GM18861 (cell line): ENCODE results near the gene UBL3.
A peak's percentile ranks its signal among the peaks of the same experiment; 100 is the strongest.

ENCODE experiments used
- ATAC-seq: cut with Tn5 transposase; IDR thresholded peaks from one replicate; pipeline ENCODE4 v1.9.1; 2021; ENCODE audit not compliant: unreplicated experiment

UBL3 gene, protein sequence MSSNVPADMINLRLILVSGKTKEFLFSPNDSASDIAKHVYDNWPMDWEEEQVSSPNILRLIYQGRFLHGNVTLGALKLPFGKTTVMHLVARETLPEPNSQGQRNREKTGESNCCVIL

DNA sequence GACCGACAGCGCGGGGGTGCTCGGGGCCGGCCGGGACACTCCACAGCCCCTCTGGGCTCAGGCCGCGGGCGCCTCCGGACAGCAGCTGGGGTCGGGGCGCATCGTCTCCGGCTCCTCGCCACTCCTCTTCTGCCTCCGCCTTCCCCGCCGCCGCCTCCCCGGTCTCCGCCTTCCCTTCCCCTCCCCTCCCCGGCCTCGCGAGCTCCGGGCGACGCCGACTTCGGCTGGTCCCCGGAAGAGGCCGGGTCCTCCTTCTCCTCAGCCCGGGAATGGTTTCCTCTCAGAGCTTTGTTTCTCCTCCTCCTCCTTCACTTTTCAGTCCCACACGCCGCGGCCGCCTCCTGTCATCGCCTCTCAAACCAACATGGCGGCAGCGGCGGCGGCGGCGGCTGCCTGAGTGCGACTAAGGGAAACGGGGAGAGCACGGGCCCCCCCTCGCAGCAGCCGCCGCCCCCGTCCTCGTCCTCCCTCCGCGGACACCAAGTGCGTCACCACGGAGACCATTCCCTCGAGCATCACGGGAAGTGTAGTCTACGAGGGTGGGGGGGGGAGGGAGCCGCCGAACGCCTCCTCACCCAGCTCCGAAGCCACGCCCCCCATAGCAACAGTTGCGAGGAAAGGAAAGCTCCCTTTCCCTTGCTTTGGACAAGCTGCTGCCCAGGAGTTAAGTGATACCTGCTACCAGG is at the start of gene UBL3:
TSS of gene UBL3 (minus strand) at position 405 of the 686 bp plus-strand sequence. CDS start 1,079 bp downstream, outside the sequence.
- ATAC-seq: peak; percentile 72

DNA sequence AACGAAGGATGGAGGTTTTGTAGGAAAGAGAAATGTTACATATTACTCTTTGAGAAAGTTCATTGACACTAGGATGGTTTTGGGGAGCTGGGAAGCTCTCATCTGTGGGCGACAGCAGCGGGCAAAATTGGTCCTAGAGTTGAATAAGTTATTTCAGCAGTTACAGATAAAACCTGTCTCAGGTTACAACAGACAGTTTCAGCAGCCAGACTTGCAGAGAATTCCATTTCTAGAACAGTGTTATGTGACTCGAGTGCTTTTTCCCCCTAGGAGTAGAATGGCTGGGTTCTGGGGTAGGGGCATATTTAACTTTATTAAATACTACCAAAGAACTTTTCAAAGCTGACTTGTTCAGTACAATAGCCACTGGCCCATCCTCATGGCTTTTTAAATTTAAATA is 46.7 kb upstream of the UBL3 start:
- no peak for ATAC-seq

DNA sequence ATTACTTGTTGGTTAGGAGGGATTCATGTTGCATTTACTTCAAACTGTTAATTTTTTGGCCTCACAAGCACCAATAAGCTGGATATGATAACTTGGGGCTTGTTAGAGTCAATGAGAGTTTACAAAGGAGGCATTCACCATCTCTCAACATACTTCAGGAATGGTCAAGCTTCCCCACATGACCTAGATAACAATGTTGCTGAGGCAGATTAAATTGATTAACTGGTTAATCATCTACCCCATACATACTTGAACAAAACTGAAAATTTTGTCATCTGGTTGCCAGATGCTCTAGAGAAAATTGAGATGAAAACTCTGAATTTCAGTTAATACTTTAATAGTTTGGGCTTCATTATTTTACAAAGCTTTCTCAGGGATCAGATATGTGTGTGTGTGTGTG is 43.0 kb upstream of the UBL3 start:
- ATAC-seq: no peak

DNA sequence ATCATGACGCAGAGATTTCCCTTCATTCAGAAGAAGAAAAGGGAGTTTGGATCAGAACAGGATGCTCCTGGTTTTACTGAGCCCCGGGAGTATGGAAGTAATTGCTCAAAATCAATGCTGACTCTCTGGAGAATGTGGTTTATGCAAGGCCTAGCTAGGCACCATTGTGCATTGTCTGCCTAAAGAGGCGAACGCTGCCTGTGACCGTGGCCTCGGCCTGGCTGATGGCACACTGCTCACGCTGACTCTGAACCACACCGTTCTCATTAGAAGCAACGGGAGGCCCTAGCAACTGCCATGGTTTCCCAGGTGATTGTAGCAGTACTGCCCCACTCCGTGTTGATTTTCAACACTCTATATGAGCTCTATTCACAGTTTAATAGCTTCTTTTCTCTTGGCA is 41.7 kb upstream of the UBL3 start:
- ATAC-seq: no peak

DNA sequence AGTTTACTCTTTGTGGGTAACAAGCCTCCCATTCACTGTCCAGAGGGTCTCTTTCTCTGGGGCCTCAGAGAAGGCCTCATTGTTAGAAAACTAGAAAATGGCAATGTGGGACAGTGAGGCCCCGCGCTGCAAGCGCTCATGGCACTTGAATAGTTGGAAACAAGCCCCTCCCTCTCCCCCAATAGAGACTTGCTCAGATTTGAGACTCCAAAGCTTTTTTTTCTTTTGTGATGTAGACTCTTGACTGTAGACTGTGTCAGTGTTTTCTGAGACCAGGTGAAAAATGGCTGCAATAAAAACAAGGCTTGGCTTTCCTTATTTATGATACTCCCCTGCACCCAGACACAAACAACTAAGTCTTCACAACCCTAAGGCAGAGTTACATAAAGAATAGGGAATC is 38.7 kb upstream of the UBL3 start:
- no peak for ATAC-seq

DNA sequence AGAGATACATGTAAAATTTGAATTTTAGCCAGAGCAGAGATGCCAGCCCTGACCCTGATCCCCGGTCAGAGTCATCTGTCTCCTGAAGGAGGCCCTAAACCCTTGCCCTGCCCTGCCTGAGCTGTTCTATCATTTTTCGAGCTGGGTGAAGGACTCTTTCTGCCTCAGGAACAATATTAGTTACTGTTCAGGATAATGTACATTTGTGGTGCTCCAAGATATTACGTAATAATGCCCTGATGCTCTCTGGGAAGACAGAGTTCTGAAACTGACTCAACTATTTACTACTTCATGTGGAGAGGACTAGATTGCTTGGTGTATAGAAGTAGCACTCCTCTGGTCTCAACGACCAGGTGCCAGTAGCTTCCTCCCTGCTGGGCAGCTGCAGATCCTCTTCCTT is 37.9 kb upstream of the UBL3 start:
- ATAC-seq: no peak

DNA sequence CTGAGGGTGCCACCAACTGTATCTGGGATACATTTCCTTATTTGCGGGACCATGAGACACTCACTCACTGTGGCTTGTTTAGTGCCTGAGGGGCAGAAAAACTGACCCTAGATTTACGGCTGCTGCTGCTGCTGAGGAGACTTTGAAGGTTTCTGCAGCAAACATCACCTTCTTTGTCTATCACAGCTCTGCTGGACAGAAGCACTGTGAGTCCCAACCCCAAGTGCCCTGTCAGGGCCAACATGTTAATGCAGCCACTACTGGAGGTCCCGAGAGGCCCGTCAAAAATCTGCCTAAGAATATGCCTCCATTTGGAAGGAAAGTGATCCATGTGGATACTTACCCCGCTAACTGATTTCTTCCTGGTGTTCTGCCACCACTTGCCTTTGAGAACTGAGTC is 37.3 kb upstream of the UBL3 start:
- no peak for ATAC-seq

DNA sequence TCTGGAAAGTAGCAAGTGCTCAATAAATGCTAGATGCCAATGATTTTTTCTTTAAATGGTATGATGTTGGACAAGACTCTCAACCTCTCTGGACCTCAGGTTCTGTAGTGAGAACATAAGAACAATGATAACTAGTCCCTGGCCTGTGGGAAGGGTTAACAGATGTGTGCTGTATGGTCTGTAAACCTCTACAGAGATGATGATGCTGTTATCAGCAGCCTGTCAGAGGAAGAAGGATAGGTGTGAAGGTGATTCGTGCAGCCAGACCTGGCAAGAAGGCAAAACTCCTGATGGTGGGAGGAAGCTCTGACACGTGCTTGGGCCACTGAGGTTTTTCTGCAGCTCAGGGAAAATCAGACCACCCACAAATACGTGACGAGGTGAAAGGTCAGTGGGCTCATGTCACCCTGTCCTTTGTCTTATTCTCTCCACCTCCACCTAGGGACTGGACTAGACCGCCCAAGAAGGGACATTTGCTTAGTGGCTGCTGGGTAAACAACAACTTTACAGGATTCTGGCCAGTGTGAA is 36.7 kb upstream of the UBL3 start:
- ATAC-seq: no peak

DNA sequence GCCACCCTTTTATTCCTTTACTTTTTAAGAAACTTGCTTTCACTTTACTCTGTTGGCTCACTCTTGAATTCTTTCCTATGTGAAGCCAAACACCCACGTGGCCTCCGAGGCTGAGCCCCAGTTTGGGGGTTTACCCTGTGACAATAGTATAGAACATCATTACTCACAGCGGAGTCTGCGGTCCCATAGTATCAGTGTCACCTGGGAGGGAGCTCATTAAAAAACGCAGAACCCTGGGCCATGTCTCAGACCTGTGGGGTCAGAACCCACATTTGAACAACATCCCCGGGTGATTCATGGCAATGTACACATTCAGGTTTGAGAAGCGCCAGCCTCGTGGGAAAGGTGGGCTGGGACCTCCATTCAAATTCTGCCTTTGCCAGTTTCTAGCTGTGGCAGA is 36.0 kb upstream of the UBL3 start:
- ATAC-seq: no peak

DNA sequence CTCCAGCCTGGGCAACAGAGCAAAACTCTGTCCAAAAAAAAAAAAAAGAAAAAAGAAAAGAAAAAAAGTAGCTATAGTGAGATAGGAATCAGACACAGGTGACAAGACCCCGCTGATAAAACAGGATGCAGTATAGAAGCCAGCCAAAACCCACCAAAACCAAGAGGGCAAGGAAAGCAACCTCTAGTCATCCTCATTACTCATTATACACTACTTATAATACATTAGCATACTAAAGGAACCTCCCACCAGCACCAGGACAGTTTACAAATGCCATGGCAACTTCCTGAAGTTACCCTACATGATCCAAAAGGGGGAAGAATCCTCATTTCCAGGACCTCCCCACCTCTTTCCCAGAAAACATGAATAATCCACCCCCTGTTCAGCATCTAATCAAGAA is 35.6 kb upstream of the UBL3 start:
- ATAC-seq: no peak

DNA sequence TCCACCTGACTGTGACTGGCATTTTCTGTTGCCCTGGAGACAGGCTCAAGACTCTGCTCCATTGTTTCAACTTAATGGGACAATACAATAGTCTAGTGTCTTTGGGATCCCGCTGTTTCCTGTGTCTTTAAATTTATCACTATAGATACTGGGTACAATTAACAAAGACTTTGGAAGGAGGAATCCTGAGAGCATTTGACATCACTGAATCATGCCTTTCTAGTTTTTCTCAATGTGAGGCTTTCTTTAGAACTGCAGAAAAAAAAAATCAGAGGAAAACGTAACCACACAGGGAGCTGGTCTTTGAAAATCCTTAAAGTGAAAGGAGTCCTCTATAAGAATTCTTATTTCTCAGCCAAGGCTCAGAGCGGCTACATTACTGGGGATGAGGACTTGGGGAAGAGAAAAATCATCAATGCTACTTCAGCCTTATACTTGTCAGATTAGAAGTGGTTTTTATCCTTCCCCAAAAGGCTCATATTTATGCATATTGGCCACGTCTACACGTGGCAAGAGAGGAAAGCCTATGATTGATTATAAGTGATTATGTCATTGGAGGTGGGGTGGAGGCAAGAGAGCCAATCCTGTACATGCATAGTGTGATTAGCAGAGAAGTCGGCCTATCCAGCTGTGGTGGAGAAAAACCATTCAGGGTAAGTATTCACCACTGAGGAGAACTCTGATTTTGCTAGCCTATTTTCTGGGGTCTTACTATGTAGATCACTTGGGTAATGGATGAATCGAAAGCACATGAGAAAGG is 34.4 kb upstream of the UBL3 start:
- no peak for ATAC-seq

DNA sequence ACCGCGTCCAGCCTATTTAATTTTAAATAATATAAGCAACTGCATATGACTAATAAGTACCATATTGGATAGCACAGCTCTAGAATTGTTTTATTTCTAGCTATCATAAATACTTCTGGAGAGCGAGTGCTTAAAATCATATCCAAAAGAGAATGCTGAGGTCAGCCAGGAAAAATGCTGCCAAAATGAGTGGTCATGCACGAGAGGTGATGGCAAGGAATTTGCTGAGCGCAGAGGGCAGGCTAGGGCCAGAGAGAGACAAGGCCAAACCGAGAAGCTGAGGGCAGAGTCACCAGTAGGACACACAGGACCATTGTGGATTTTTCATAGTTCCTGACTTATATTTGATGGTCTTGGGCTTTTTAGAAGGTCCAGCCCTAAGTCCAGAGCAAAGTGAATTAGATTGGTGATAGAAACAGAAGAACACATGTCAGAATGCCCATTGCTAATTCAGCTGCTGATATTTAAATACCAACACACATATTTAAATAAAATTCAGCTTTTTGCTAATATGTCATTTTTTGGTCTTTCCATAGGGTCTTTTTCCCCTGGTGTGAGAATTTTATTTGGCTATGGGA is 33.6 kb upstream of the UBL3 start:
- no peak for ATAC-seq

DNA sequence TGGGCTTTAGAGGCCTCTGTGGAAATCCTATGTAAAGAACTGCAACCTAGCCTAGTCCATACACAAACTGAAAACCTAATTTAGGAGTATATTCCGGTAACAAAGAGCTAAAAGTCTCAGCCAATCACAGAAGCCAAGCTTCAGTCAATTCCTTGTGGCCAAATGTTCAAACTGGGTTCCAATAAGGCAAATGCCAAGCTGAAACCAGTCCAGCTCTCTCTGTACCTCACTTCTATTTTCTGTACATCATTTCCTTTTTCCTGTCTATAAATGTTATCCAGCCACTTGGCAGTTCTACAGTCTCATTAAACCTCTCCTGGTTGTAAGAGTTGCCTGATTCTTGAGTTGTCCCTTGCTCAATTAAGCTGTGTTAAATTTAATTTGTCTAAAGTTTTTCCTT is 31.7 kb upstream of the UBL3 start:
- no peak for ATAC-seq

DNA sequence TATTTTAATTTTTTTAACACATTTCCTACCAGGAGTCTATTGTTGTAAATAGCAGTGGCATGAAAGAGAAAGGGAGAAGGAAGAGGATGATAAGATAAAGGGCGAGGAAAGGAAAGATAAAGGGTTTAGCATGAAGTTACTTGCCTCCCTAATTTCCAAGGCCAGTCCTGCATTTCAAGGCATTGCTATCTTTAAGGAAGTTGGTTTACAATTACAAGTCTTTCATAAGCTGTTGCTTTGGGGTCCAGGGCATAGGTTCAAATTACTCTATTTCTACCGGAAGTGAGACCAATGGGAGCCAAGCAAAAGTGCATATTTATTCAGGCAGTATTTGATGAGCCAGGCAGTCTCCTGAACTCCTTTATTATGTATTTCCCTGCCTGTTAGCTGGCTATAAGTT is 27.7 kb upstream of the UBL3 start:
- ATAC-seq: no peak

DNA sequence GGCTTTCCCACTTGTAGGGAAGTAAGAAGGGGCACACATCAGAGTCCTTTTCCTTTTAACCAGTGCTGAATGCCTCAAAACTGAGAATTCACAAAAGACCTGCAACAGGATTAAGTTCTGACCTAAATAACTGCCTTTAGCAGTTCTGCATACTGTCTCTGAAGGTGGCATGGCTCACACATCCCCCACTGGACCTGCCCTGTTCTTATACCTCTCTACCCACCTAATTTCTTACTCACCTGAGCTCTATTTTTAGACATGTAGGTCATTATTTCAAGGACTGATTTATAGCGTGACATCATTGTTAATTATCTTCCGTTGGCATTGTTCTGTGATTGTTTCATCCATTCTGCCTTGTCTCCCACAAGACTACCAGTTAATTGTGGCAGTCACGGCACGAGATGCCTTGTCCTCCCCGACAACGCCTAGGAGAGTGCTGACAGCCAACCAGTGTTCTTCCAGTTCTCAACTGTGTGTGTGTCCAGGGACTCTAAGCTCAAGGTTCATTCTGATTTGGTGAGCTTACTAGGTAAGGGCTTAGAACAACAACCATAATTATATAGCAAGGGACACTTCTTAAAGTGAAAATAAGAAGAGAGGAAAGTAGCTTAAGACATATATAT is 27.1 kb upstream of the UBL3 start:
- ATAC-seq: no peak

DNA sequence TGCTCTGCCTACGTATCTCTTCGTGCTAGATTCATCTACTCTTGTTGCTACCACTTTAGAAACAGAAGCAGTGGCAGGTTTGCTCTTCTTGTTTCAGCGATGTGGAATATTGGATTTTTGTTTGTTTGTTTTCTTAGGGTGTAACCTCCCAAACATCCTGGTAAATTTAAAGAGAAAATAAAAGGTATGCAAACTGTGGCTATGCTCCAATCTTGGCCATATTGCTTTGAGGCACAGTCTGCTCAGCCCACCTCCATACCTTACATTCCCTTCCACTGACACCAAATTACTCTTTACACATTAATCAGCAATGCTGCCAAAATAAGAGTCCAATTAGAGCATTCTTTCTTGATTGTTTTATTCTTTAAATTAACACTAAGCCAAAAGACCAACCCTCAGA is 25.2 kb upstream of the UBL3 start:
- no peak for ATAC-seq

DNA sequence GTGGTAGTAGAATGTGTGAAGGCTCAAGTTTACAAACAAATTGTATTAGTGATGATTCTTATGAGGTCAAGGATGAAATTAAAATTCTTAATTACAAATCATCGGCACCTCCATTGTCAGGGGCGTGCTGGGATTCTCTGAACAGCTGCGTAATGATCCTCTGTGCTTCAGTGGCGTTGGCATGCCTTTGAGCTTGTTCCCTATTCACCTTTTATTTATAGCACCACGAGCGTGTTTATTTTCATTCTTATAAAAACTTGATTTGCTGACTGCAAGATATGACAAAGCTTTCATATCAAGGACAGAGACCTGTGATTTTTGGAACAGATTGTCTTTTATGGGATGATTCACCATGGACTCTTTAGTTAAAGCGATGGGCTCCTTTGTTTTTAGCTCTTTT is 18.2 kb upstream of the UBL3 start:
- ATAC-seq: no peak

DNA sequence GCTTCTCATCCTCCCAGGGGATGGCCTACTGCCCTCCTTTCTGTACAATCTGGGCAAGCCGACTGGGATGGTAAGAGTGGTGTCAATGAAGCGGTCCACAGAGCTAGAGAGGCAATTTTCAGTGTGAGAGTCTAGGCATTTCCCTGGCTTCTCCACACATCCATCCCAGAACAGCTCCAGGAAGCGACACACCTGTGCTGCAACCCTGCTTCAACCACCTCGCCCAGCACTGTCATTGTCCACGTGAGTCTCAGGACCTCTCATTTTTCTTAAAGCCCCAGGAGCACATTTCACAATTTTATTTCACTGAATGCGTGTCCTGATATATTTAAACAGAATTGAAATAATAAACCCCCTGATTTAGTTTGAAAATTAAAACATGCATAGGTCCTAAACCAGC is 15.5 kb upstream of the UBL3 start:
- no peak for ATAC-seq

DNA sequence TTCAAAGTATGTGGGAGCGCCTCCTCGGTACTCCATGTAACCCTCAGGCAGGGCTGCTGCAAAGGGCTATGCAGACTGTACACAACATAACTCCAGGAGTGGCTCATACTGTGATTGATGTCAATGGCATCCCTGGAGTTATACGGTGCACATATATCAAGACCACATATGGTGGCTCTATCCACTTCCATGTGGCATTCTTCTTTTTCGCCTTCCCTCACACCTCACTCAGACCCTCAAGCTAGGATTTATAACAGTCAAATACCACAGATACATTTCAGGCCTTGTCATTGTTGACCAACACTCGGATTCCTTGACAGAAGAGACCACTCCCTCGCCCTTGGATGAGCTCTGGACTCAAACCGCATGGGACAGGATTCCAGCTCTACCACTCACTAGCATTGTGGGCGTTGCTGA is 11.3 kb upstream of the UBL3 start:
- no peak for ATAC-seq

DNA sequence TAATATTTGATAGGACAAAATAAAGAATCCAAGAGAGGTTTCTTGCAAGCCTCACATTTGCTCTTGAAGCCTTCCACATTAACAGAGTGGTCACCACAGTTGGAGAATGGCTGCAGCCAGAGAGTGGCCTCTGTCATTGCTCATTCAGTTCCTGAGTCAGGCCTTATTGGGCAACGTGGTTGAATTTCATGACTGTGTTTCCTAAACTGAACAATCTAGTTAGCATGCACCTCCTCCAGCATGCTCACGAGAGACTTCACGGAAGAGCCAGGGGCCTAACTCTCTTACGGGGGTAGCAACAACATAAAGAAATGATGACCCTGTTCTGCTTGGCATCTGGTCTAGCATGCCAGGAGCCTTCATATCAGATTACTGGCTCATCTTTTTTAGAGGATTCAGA is 9.6 kb upstream of the UBL3 start:
- no peak for ATAC-seq

DNA sequence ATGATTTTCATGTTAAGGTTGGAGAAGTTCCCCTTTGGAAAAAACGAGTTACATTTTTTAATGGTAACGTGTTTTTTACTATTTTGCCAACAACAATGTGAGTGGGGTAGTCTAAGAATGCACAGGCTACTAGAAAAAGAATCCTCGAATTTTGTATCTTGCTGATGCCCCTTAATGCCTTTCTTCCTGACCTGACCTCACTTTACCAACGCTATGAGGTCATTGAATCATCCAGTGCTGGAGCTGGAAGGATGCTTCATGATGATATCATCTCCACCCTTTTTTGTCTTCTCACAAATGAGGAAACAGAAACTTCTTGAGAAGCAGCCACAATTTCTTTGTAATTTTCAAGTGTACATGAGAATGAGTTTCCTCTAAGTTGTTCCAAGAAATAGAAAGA is 8.2 kb upstream of the UBL3 start:
- no peak for ATAC-seq
